Activated CD4-positive, alpha-beta T cell treated with anti-CD3 and anti-CD28 coated beads for 4 hours (primary cell): ENCODE results near the gene KIF3A.

Experiments
- DNase-seq, 2 donors: peaks; one replicate each; pipeline ENCODE4 v3.0.0-alpha.2; 2020

KIF3A gene

DNA sequence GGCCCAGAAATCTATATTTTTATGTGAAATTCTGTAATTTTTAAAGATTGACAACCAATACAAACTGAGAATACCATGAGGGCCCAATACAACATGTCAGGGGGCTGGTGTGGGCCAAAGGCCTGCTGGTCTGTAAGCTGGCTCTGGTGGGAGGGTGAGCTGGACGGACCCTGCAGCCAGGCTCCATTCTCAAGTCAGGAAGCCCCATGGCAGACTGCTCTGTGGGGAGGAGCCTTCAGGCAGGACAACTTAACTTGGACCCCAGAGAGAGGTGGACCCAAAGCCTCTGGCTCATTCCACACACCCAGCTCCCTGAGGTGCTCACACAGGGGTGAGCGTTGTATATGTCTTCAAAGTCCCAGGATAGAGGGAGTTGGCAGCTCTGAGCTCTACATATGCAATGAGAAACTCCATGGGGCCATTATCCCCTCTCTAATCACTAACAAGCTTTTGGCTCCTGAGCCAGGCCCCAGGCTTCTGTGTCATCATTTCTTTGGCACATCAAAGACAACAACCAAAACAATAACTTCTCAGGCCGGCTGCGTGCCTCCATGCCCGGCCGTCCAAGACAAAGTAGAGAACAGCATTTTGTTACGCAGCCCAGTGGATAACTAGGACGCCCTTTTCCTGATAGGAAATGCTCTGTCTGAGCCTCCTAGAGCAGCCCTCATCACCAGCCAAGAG lies 33.3 kb upstream of the KIF3A start:
- no peak for DNase-seq

DNA sequence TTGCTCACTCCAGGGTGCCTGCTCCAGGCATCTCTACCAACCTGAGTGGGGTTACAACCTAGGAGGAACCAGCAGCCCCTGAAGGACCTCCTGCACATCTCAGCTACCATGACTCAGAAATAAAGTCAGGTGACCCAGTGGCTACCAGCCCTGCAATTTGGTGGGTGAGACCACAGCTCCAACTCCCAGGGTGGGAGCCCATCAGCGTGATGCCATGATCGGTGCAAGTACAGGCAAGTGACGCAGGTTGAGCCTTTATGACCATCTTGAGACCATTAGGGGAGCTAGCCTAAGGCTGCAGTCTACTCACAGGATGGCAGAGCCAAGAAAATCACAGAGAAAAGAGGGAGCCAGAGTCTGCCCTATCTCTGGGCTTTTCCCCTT lies 31.1 kb upstream of the KIF3A start:
- no peak for DNase-seq

DNA sequence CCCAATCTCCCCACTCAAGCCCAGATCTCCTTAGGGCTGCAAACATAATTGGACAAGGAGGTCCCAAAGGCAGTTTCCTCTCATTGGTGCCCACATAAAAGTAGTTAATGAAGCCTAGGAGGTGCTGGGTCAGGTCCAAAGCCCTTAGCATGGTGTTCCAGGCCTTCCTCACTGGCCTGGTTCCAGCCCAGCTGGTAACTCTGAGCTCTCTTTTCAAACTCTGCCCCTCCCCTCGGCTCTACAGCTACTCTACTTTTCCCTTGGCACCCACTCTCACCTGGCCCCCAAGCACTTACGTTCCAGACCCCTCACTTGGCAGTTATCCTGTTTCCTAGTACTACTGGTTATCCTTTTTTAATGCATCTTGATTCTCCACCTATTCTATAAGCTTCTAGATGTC lies 29.8 kb upstream of the KIF3A start:
- DNase-seq = no peak

DNA sequence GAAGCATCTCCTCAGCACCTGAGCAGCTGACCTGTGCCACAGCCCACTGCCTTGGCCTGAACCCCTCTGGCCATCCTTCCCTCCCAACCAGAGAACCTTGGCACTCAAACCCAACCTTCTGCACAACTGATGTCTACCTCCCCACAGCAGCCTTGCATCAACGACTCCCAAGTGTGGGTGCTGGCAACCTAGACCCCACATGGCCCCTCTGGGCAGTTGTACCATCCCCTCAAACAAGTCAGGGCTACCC lies 29.4 kb upstream of the KIF3A start:
- DNase-seq = no peak

DNA sequence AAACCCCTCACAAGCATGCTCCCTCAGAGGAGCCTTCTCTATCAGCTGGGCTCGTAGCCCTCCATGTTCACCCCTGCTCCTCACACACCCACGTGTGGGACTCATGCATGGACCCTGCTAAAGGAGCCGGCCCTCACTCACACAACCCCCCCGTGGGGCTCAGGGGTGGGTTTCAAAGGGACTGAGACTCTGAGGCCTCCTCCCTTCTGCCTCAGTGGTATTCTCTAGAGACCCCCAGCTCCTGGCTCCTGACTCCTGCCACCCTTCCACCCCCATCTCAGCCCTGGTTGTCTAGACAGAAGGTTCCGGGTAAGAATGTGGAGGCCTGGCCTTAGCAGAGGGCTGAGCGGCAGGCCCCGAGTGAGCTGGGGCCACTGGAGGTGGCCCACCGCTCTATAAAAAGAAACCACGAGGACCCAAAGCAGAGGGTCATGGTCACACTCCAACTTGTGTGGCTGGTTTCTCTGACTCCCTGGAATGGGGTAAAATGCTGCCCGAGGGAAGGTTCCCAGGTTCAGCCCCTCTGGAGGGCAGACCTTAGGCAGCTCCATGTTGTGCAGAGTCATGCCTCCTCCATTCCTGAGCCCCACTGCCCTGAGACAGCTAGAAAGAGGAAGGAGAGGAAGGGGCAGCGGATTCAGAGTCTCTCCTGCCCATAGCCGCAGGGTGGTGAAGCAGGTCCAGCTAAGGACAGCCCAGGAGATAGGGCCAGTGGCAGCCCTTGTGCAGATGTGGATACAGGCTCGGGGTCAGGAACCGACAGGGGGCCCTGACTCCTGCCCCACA lies 28.9 kb upstream of the KIF3A start:
- DNase-seq = no peak

DNA sequence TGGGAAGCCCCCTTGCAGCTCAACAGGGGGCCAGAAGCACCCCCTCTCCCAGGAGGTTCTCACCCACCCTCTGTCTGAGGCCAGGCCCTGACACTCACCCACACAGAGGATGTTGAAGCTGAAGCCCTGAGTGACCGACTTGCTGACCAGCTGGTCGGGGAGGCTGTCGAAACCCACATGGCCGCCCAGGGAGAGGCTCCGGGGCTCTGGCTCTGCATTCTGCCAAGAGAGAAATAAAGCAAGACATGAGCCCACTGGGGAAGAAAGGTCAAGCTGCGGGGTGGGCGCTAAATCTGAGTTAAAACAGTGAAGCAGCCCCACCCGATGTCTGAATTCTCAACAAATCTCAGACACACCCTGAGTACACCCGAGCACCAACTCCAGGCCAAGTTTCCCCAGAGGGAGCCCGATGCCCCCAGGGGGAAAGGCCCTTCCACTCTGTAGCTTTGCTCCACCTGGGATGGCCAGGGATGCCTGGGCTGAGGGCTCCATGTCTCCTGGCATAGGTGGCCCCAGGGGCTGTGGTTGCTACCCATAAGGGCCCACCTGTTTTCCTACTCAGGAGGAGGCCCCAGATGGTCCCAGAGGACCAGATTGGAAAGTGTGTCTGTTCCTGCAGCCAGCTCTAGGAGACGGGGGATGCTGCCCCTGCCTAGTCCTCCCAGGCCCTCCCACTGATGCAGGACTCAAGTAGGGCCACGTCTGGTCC lies 28.1 kb upstream of the KIF3A start:
- no peak for DNase-seq

DNA sequence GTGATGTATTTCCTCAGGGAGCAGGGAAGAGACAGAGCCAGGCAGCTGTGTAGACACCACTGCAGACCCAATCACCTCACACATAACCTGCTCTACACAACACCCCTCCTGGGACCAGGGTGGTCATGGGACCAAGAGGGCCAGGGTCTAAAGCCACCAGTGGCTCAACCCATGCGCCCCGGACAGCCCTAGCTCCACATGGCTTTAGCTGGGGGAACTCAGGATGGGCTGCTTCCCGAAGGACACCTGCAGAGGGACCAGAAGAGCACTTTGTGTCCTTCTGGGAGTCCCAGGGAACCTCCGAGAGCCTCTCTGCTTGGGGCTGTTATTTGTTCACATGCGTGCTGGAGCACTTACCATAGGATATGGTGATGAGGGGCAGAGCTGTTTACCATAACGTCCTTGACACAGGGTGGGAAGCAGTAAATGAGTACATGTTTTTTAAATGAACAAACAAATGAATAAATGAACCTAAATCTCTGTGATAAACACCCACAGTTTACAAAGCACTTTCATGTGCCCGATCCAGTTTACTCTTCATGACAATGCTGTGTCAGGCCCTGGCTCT lies 27.4 kb upstream of the KIF3A start:
- no peak for DNase-seq

DNA sequence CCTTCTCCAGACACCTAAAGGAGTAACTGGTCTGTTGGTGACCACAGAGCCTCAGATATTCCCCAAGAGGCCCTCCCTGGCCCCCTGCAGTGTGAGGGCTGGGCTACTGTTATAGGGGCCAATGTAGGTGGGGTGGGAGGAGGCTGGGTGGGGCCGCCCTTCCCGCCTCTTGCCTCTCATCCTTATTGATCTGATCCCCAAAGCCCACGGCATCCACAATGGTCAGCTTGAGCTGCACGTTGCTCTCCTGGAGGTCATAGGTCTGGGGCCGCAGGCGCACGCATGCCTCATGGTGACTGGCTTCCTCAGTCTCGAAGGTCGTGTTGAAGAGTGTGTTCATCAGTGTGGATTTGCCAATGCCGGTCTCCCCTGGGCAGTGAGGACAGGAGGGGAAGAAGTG lies 26.7 kb upstream of the KIF3A start:
- no peak for DNase-seq

DNA sequence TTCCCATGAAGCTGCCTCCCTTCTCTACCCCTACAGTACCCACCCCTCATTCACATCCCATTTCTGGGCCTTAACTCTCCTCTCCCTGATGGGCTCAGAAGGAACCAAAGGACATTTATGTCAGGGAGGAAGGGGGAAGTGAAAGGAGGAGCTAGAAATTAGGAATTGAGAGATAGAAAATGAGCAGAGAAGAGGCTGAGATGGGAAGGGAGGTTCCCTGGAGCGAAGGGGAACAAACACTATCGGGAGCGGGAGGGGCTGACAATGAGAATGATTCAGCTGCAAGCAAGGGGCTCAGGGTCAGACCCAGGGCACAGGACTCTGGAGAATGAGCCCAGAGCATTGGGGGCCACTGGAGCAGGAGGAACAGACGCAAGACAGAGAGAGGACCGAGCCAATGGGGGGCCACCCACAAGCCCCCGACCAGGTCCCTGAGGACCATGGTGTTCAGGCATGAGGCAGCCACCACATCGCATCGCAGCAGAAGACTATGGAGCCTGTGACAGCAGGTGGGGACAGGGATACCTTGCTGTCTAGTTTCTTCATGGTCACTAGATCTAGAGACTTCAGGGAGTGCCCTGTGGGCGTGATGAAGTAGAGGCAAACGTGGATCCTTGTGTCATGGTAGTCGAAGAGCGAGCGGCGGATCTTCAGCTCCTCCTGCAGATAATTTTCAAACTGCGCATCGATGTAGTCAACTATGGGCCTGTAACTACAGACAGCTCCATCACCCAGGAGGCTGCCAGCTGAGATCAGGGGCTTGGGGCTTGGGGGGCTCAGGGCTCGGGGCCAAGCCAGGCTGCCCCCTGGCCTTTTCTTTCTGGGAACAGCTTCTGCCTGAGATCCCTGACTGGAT lies 26.1 kb upstream of the KIF3A start:
- DNase-seq = no peak

DNA sequence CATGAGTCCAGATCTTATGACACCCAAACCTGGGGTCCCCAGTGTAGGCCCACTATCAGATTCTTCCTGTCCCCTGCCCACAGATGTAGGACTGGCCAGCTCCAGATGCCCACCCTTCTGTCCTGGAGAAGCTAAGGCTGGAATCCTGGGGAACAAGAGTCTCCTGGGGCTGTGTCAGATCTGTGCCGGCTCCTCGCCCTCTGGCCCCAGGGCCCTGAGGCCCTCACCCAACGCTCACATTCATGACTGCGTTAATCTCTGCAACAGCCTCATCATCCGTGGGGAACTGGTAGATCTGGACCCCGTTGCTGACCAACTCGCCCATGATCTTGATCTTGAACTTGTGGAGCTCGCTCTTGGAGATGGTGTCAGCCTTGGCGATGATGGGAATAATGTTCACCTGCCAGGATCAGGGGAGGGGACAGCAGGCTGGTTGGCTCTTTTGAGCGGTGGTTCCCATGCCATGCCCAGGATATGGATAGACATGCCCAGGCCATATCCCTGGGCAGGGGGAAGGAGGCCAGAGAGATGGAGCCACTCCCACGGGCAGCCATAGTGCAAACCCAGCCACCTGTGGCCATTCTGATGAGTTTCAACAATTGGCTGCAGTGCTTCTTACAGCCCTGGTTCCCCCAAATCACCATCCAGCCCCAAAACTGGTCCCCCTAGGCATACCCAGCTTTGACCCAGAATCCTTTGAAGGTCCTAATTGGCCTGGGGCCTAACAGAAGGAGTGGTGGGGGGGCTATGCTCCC lies 25.1 kb upstream of the KIF3A start:
- no peak for DNase-seq

DNA sequence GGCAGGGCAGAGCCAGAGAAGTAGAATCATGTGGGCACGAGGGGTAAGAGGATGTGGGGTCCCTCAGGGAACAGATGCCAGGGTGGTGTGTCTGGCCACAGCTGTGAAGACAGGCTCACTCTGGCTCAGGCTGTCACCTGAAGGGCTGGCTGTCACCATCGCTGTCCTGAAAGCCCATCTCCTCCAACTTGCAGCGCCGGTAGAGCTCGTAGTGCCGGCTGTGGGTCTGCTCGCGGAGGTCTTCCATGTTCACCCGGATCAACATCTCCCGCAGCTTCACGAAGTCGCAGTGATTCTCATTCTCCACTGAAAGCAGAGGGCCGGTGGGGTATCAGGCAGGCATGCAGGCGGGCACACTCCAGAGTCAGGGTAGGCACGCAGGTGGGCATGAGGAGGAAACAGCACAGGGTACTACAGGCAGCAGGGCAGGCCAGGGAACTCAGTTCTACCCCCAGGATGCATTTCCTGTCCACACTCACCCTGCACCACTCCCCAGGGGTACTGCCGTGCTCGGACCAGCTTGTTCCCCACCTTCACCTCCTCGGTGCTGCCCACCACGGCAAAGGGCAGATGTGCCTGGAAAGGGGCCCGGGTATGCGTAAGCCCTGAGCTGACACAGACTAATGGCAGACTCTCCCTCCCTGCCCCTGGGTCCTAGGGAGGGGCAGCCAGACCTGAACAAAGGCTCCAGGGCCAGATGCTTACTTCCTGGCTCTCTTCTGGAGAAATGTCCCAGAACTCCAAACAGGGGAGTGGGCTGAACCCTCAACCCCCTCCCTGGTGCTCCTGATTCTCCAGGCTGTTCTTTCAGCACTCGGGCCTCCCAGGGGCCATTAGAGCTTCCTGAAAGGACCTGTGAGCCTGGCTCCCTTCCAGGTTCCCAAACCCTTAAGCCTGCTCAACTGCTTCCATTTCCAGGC lies 24.2 kb upstream of the KIF3A start:
- DNase-seq = no peak

DNA sequence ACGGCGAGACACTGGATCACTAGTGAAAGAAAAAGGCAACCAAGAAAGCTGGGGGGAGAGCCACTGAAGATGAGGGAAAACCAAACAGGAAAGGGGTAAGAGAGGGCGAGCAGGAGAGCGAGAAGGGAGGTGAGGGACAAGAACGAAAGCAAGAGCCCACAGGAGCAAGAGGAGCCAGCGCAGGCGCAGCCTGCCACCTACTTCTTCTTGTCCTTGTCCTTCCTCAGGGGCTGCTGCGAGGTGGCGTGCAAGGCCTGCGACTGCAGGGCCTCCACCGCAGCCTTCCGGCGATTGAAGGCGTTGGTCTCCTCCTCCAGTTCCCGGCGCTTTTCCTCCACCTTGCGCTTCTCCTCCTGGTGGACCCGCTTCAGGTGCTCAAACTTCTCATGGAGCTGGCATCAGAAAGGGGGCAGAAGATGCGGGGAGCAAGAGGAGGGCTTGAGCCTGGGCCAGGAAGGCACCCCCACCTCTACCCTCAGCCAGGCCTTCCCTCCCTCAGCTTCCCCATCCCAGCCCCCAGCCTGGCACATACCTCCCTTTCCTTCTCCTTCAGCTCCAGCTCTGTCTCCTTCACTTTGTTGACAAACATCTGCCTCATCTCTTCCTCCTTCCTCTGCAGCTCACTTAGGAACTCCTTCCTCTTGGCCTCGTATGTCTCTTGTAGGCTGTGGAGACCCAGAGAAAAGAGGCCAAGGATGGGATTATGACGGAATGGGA lies 23.4 kb upstream of the KIF3A start:
- DNase-seq = no peak

DNA sequence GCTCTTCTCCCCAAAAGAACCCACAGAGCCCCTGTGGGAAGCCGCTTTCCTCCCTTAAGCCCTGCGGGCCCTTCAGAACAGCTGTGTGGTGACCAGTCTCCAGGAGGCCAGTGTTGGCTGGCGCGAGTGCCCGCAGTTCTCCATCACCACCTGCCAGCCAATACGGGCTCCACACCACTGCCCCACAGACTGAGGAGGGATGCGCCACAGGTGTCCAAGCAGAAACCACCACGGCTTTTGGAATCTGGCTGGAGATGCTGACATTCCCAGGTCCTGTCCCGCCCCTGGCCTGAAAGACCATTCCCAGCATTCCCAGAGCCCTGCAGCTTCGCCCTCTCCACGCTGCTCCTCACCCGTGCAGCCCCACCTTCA lies 22.7 kb upstream of the KIF3A start:
- DNase-seq = no peak

DNA sequence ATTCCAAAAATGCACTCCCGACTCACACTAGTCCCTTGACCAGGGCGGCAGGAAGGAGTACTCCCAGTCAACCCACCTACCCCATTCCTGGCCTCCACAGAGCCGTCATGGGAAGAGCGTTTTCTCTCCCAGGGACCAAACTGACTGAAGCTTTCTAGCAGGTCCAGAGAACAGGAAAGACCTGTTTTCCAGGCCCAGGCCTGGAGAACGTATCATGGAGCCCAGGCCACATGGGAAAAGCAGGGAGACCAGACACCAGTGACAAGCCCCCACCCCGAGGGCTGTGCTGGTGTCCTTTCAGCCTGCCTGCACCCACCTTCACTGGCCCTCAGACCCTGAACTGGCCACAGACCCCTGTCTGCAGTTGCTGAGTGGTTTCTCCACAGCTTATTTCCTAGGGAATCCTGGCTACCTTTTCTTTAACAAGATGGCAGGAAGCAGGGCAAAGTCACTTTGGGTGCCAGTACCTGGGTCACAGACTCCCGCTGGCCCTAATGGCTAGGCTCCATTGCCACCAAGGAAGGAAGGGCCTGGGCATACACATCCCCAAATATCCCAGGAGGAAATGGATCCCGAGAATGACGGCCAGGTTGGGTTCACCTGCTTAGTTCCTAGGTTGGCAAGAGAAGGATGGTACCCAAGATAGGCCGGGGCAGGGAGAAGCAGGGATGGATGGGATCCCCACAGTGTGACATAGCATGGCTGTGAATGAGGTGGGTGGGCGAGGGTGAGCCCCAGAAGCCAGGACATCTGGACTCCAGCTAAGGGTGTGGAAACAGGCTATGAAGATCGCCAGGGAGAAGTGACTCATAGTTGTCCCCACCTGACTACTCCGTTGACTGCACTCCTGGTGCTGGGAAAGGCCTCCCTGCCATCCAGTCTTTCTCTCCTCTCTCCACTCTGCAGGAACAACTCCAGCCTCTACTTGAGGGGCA lies 22.0 kb upstream of the KIF3A start:
- no peak for DNase-seq

DNA sequence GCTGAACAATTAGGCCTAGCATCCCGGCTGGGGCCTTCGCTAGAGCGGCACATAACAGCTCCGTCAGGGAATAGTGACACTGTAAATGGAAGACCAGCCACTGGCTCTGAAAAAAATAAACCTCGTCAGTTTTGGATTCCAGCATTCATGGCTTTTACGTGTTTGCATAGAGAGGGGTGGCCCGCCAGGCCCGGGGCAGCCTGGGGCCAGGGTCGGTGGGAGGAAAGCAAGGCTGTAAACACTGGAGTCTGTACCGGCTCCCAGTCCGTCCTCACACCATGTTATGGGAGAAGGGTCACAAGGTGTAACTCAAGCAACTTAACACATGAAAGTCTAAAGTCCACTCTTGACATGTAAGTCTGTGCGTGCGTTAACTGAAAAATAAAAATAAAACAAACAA lies 21.1 kb upstream of the KIF3A start:
- DNase-seq = no peak

DNA sequence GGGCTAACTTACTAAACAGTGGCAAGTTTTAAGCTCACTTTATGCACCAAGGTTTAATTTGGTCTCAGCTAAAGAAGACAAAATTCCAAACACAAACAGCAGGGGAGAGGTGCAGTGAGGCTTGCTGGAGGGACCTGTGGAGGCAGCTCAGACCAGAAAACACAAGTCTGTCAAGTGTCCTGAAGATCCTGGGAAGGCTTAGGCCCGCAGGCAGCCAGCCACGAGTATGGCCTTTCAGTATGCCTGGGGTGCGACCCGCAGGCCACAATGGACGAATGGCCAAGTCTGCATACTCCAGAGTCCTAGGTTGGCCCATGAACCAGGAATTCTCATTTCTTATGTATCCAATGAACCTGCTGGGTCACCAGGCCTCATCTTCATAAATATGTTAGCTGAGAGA lies 19.2 kb upstream of the KIF3A start:
- no peak for DNase-seq

DNA sequence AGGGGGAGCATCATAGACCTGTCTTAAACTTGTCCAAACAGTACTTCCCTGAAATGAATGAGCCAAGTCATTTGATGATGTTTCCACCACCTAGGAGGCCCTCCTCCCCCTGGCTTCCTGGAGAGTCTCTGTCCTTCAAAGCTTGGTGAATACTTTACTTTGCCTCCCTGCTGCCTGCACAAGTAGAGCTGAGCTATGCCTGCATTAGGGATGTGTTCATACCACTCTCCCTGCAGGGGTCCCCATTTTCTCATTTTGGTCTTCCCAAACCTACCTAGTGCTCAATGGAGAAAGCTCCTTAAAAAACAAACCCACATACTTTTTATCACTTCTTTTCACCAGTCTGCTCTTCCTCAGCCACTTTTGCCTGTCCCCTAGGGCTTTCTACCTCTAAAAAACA lies 17.6 kb upstream of the KIF3A start:
- DNase-seq = no peak

DNA sequence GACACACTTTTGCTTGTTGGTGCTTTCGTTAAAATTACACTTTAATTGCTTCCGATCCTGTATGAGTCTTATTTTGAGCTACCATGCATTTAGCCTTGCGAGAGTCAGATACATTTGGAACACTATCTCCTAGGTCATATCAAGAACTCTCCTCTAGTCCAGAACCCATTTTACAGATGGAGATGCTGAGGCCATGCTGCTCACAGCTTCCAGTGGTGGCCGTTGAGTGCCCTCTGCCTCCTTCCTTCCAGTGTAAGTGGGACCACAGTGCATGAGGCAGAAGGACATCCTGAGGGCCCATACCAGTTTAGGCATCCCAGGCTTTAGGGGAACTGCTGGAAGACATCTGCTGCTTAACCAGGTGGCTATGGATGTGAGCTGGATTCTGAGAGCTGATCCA lies 16.8 kb upstream of the KIF3A start:
- no peak for DNase-seq
